Inflammatory macrophage treated with lipopolysaccharide for 4 hours (primary cell): ENCODE measurements around the gene ADCY3.

Source experiments
- DNase-seq: peaks from one replicate; pipeline ENCODE4 v3.0.0-alpha.2; 2020

The ADCY3 gene

GRCh38 chr2:24899361-24899910 lies 20.6 kb downstream of the ADCY3 start:
- no peak for DNase-seq

- DNase-seq = no peak
Observed at GRCh38 chr2:24898122-24899109, 21.6 kb downstream of the ADCY3 start.

- DNase-seq = no peak
Observed at GRCh38 chr2:24894750-24895149, 25.3 kb downstream of the ADCY3 start.

GRCh38 chr2:24893934-24894333 lies 26.1 kb downstream of the ADCY3 start:
- DNase-seq = no peak

GRCh38 chr2:24892928-24893327 lies 27.1 kb downstream of the ADCY3 start:
- DNase-seq = no peak

GRCh38 chr2:24891201-24891600 lies 28.8 kb downstream of the ADCY3 start:
- DNase-seq = no peak

GRCh38 chr2:24889221-24889620 lies 30.8 kb downstream of the ADCY3 start:
- no peak for DNase-seq

GRCh38 chr2:24888177-24888576 lies 31.9 kb downstream of the ADCY3 start:
- DNase-seq = no peak

- no peak for DNase-seq
Observed at GRCh38 chr2:24887307-24887874, 32.6 kb downstream of the ADCY3 start.

GRCh38 chr2:24886691-24887304 lies 33.2 kb downstream of the ADCY3 start:
- DNase-seq = peak; percentile 85

- DNase-seq = no peak
Observed at GRCh38 chr2:24886126-24886501, 33.9 kb downstream of the ADCY3 start.

GRCh38 chr2:24885221-24886125 lies 34.6 kb downstream of the ADCY3 start:
- DNase-seq = peak; percentile 85

GRCh38 chr2:24883946-24884345 lies 36.1 kb downstream of the ADCY3 start:
- no peak for DNase-seq

GRCh38 chr2:24881623-24882022 lies 38.4 kb downstream of the ADCY3 start:
- DNase-seq = no peak

- DNase-seq = no peak
Observed at GRCh38 chr2:24881158-24881557, 38.9 kb downstream of the ADCY3 start.

- no peak for DNase-seq
Observed at GRCh38 chr2:24878341-24878740, 41.7 kb downstream of the ADCY3 start.

- no peak for DNase-seq
Observed at GRCh38 chr2:24877646-24878045, 42.4 kb downstream of the ADCY3 start.

- no peak for DNase-seq
Observed at GRCh38 chr2:24877067-24877466, 43.0 kb downstream of the ADCY3 start.

GRCh38 chr2:24875901-24876300 lies 44.1 kb downstream of the ADCY3 start:
- no peak for DNase-seq

GRCh38 chr2:24875272-24875671 lies 44.8 kb downstream of the ADCY3 start:
- DNase-seq = no peak

- DNase-seq = peak; percentile 82
Observed at GRCh38 chr2:24874035-24874434, 46.0 kb downstream of the ADCY3 start.

- DNase-seq = no peak
Observed at GRCh38 chr2:24873619-24874018, 46.4 kb downstream of the ADCY3 start.
